ENCODE data around the gene TMPRSS11A.

DNA sequence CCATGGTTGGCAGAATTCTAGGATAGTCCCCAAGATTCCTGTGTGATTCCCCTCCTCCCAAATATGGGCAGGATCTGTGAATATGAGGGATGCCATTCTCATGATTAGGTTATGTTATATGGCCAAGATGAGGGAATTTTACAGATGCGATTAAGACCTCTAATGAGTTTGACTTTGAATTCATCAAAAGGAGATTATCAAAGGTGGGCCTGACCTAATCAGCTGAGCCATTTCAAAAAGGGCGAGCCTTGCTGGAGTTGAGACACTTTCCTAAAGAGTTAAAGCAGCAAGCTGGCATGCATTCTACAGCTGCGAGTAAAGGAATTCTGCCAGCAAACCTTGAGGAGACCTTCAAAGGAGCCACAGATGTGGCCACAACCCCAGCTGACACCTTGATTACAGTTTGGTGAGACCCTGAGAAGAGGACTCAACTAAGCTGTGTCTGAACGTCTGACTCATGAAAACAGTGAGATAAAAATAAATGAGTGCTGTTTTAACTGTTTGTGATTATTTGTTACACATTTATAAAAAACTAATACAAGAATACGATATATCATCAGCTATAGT, 47.8 kb downstream of the TMPRSS11A start:
- TF ChIP-seq FOXA1 (IDR thresholded peaks at IDR 0.05) (no peak), SP1 (IDR thresholded peaks at IDR 0.05) (no peak), FOXM1 (IDR thresholded peaks at IDR 0.05; ENCODE audit: borderline replicate concordance) (no peak), TARDBP (IDR thresholded peaks at IDR 0.05) (no peak)

Measured in HEK293T (cell line).